HEK293 (cell line): Measurements from ENCODE around the gene RIPOR3.

Experiments
- CTCF ChIA-PET: fragments of 350-600 bp; formaldehyde crosslinking; extraction: SDS; loops from one replicate; lab custom pipeline; 2021; ENCODE audit warnings: antibody characterized with exemption; lab: Yijun Ruan, JAX
- POLR2A ChIA-PET: fragments of 300-600 bp; formaldehyde crosslinking; extraction: SDS; loops from one replicate; lab custom pipeline; 2020; ENCODE audit warnings: antibody characterized with exemption, inconsistent platforms; lab: Yijun Ruan, JAX
- H3K27ac ChIP-seq: fragments of 200-500 bp; sonication (Bioruptor generic); 2 replicates; pipeline ENCODE4 v1.5.1; 2014; ENCODE audit warnings: low read depth, low read length, control low read depth, inconsistent platforms; ENCODE audit errors: extremely low read depth
- H3K36me3 ChIP-seq, 2 experiments: fragments of 200-500 bp in 1 of 2; sonication (Bioruptor generic) in 1 of 2; 1 replicate in 1 of 2; 2 replicates in 1 of 2; pipeline ENCODE4 v1.5.1; 2014 to 2017; ENCODE audit warnings: inconsistent platforms in 2 of 2, low read length in 2 of 2; ENCODE audit not compliant: control insufficient read depth in 2 of 2, insufficient read depth in 1 of 2
- H3K4me1 ChIP-seq: fragments of 200-500 bp; sonication (Bioruptor generic); 2 replicates; pipeline ENCODE4 v1.5.1; 2014; ENCODE audit warnings: mild to moderate bottlenecking, low read length, inconsistent platforms; ENCODE audit not compliant: control insufficient read depth, insufficient read depth
- H3K4me3 ChIP-seq: 2 replicates; pipeline ENCODE4 v1.5.1; 2011; ENCODE audit warnings: low read depth, mild to moderate bottlenecking, control low read depth, low read length, moderate library complexity
- H3K9me3 ChIP-seq: fragments of 200-500 bp; sonication (Bioruptor generic); 2 replicates; pipeline ENCODE4 v1.5.1; 2014; ENCODE audit warnings: low read depth, low read length, inconsistent platforms; ENCODE audit not compliant: control insufficient read depth, insufficient read depth
- HOXA7 ChIP-seq: sonication (generic); formaldehyde crosslinking; IDR thresholded peaks from 2 replicates; pipeline ENCODE4 v1.8.1; 2022; ENCODE audit warnings: missing genetic modification reagents, borderline replicate concordance
- ZBTB7A ChIP-seq: fragments of 450-650 bp; formaldehyde crosslinking; IDR thresholded peaks from 2 replicates; pipeline ENCODE4 v1.5.1; 2016; ENCODE audit warnings: low read depth, missing biosample characterization, missing genetic modification characterization
- ZFHX2 ChIP-seq: fragments of 450-650 bp; formaldehyde crosslinking; conservative IDR thresholded peaks from 2 replicates; pipeline ENCODE4 v1.5.1; 2016; ENCODE audit warnings: missing biosample characterization, missing genetic modification characterization
- ZFP69B ChIP-seq: fragments of 450-650 bp; formaldehyde crosslinking; IDR thresholded peaks from 2 replicates; pipeline ENCODE4 v1.5.1; 2016; ENCODE audit warnings: missing biosample characterization, missing genetic modification characterization
- ZNF174 ChIP-seq: fragments of 450-650 bp; formaldehyde crosslinking; IDR thresholded peaks from 2 replicates; pipeline ENCODE4 v1.5.0; 2017; ENCODE audit warnings: missing biosample characterization, mild to moderate bottlenecking, missing genetic modification characterization
- ZNF19 ChIP-seq: fragments of 450-650 bp; formaldehyde crosslinking; IDR thresholded peaks from 2 replicates; pipeline ENCODE4; 2016; ENCODE audit warnings: missing biosample characterization, missing genetic modification characterization, low read depth
- ZNF292 ChIP-seq: fragments of 450-650 bp; formaldehyde crosslinking; IDR thresholded peaks from 2 replicates; pipeline ENCODE4 v1.5.1; 2016; ENCODE audit warnings: low read depth, missing biosample characterization, missing genetic modification characterization, borderline replicate concordance
- ZNF341 ChIP-seq: fragments of 450-650 bp; formaldehyde crosslinking; IDR thresholded peaks from 2 replicates; pipeline ENCODE4; 2016; ENCODE audit warnings: low read depth, missing biosample characterization, missing genetic modification characterization
- ZNF426 ChIP-seq: fragments of 450-650 bp; formaldehyde crosslinking; IDR thresholded peaks from 2 replicates; pipeline ENCODE4 v1.5.1; 2017; ENCODE audit warnings: missing biosample characterization, missing genetic modification characterization, mild to moderate bottlenecking, inconsistent platforms, moderate library complexity
- ZNF610 ChIP-seq: fragments of 450-650 bp; formaldehyde crosslinking; IDR thresholded peaks from 2 replicates; pipeline ENCODE4 v1.5.1; 2016; ENCODE audit warnings: missing biosample characterization, missing genetic modification characterization, borderline replicate concordance
- ZNF670 ChIP-seq: fragments of 450-650 bp; formaldehyde crosslinking; IDR thresholded peaks from 2 replicates; pipeline ENCODE4 v1.5.1; 2016; ENCODE audit warnings: missing biosample characterization, missing genetic modification characterization, low read depth
- ZNF76 ChIP-seq: fragments of 450-650 bp; formaldehyde crosslinking; IDR thresholded peaks from 2 replicates; pipeline ENCODE4; 2016; ENCODE audit warnings: low read depth, missing biosample characterization, missing genetic modification characterization, borderline replicate concordance
- ZSCAN23 ChIP-seq: fragments of 450-650 bp; formaldehyde crosslinking; IDR thresholded peaks from 2 replicates; pipeline ENCODE4 v1.5.1; 2016; ENCODE audit warnings: missing biosample characterization, missing genetic modification characterization
- TF ChIP-seq, protein P1 (sequence below): fragments of 450-650 bp; formaldehyde crosslinking; IDR thresholded peaks from 2 replicates; pipeline ENCODE4 v1.5.1; 2016; ENCODE audit warnings: missing biosample characterization, missing genetic modification characterization
- TF ChIP-seq, protein P2 (sequence below): fragments of 450-650 bp; formaldehyde crosslinking; IDR thresholded peaks from 2 replicates; pipeline ENCODE4 v1.5.1; 2016; ENCODE audit warnings: missing biosample characterization, missing genetic modification characterization
- TF ChIP-seq, protein P3 (sequence below): fragments of 450-650 bp; formaldehyde crosslinking; IDR thresholded peaks from 2 replicates; pipeline ENCODE4 v1.5.1; 2016; ENCODE audit warnings: missing biosample characterization, missing genetic modification characterization
- TF ChIP-seq, protein P4 (sequence below): fragments of 450-650 bp; formaldehyde crosslinking; IDR thresholded peaks from 2 replicates; pipeline ENCODE4 v1.5.1; 2017; ENCODE audit warnings: missing biosample characterization, missing genetic modification characterization

The RIPOR3 gene

GRCh38 chr20:50567860-50568548 is 123.3 kb downstream of the RIPOR3 start:
- Histone ChIP-seq H3K36me3 (peaks cover 0 to 72% of the 10 kb centered on the region in 2 experiments; a peak in 1 of 3 replicates), H3K9me3 (no peaks in the 10 kb centered on the region), H3K4me3 (no peak overlapping the region), H3K4me1 (no peaks in the 10 kb centered on the region; the same call in 1 of the 2 replicates), H3K27ac (no peak overlapping the region)
- POLR2A ChIA-PET: no interaction called here
- TF ChIP-seq ZNF426 (no peak), ZNF174 (tag by site-specific recombination) (no peak)
- TF ChIP-seq, protein P1, sequence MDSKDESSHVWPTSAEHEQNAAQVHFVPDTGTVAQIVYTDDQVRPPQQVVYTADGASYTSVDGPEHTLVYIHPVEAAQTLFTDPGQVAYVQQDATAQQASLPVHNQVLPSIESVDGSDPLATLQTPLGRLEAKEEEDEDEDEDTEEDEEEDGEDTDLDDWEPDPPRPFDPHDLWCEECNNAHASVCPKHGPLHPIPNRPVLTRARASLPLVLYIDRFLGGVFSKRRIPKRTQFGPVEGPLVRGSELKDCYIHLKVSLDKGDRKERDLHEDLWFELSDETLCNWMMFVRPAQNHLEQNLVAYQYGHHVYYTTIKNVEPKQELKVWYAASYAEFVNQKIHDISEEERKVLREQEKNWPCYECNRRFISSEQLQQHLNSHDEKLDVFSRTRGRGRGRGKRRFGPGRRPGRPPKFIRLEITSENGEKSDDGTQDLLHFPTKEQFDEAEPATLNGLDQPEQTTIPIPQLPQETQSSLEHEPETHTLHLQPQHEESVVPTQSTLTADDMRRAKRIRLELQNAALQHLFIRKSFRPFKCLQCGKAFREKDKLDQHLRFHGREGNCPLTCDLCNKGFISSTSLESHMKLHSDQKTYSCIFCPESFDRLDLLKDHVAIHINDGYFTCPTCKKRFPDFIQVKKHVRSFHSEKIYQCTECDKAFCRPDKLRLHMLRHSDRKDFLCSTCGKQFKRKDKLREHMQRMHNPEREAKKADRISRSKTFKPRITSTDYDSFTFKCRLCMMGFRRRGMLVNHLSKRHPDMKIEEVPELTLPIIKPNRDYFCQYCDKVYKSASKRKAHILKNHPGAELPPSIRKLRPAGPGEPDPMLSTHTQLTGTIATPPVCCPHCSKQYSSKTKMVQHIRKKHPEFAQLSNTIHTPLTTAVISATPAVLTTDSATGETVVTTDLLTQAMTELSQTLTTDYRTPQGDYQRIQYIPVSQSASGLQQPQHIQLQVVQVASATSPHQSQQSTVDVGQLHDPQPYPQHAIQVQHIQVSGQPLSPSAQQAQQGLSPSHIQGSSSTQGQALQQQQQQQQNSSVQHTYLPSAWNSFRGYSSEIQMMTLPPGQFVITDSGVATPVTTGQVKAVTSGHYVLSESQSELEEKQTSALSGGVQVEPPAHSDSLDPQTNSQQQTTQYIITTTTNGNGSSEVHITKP (tag by site-specific recombination): no peak
- TF ChIP-seq, protein P2, sequence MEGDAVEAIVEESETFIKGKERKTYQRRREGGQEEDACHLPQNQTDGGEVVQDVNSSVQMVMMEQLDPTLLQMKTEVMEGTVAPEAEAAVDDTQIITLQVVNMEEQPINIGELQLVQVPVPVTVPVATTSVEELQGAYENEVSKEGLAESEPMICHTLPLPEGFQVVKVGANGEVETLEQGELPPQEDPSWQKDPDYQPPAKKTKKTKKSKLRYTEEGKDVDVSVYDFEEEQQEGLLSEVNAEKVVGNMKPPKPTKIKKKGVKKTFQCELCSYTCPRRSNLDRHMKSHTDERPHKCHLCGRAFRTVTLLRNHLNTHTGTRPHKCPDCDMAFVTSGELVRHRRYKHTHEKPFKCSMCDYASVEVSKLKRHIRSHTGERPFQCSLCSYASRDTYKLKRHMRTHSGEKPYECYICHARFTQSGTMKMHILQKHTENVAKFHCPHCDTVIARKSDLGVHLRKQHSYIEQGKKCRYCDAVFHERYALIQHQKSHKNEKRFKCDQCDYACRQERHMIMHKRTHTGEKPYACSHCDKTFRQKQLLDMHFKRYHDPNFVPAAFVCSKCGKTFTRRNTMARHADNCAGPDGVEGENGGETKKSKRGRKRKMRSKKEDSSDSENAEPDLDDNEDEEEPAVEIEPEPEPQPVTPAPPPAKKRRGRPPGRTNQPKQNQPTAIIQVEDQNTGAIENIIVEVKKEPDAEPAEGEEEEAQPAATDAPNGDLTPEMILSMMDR (tag by site-specific recombination): no peak
- CTCF ChIA-PET: interaction anchor here (1.0 kb wide), 2 partner anchors 12 to 388 kb away, joined by 3 to 4 read pairs; no protein-coding TSS in a partner anchor

DNA sequence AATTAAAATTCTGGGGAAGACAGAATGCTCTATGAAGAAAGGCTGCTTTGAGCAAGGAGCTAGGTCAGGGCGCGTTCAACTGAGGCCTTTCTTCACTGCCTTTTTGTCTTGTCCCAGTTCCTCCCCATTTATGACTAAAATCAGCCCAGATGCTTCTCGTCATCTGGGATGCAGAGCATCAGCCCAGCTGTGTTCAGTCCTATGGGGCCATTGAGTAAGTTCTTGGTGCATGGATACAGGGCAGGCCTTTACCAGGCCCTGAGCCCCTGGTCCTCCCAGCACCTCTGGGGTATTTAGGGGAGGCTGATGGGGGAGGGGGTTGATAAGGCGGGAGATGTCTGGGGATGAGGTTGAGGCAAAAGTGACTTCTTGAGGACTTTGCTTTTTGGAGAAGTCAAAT is 125.5 kb downstream of the RIPOR3 start:
- TF ChIP-seq ZNF19 (tag by site-specific recombination) (no peak), ZNF292 (no peak), ZNF76 (no peak), ZNF610 (no peak), ZBTB7A (tag by site-specific recombination) (no peak), ZFHX2 (tag by site-specific recombination) (no peak), ZNF341 (no peak), ZNF670 (tag by site-specific recombination) (no peak), ZFP69B (tag by site-specific recombination) (no peak), ZSCAN23 (tag by site-specific recombination) (no peak), HOXA7 (CRISPR knock-in tag) (no peak)
- TF ChIP-seq, protein P3, sequence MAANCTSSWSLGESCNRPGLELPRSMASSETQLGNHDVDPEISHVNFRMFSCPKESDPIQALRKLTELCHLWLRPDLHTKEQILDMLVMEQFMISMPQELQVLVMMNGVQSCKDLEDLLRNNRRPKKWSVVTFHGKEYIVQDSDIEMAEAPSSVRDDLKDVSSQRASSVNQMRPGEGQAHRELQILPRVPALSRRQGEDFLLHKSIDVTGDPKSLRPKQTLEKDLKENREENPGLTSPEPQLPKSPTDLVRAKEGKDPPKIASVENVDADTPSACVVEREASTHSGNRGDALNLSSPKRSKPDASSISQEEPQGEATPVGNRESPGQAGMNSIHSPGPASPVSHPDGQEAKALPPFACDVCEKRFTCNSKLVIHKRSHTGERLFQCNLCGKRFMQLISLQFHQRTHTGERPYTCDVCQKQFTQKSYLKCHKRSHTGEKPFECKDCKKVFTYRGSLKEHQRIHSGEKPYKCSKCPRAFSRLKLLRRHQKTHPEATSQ: no peak
- TF ChIP-seq, protein P4, sequence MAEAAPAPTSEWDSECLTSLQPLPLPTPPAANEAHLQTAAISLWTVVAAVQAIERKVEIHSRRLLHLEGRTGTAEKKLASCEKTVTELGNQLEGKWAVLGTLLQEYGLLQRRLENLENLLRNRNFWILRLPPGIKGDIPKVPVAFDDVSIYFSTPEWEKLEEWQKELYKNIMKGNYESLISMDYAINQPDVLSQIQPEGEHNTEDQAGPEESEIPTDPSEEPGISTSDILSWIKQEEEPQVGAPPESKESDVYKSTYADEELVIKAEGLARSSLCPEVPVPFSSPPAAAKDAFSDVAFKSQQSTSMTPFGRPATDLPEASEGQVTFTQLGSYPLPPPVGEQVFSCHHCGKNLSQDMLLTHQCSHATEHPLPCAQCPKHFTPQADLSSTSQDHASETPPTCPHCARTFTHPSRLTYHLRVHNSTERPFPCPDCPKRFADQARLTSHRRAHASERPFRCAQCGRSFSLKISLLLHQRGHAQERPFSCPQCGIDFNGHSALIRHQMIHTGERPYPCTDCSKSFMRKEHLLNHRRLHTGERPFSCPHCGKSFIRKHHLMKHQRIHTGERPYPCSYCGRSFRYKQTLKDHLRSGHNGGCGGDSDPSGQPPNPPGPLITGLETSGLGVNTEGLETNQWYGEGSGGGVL: no peak
- ChIA-PET CTCF (no interaction called here), POLR2A (no interaction called here)
- Histone ChIP-seq H3K4me1 (peaks cover 3% of the 10 kb centered on the region), H3K36me3 (peaks cover 0 to 63% of the 10 kb centered on the region in 2 experiments; a peak in 1 of 3 replicates), H3K4me3 (no peak overlapping the region), H3K9me3 (no peaks in the 10 kb centered on the region), H3K27ac (no peak overlapping the region)
